ENCODE measurements around the gene KDSR. TPM values are rescaled to one million over a fixed set of nuclear protein-coding genes. Genes with fewer than 3 reads are reported as not detected.
"Not testable (repeated sequence)": the region's sequence is repeated elsewhere in the genome, so short reads cannot be mapped to it uniquely, and the experiment has no call there.

KDSR gene
- total RNA-seq, 1 donor from 2014 or later = 118 TPM

DNA sequence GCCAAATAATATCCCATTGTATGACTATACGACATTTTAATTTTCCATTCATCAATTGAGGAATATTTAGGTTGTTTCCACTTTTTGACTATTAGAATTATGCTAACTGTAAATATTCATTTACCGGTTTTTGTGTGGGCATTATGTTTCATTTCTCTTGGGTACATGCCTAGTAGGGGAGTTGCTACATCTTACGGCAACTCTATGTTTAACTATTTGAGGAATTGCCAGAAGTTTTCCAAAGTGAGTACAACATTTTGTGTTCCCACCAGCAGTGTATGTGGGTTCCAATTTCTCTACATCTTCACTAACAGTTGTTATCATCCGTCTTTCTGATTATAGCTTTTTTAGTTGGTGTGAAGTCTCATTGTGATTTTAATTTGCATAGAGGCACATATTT is 1.6 kb upstream of the KDSR start:
- intact Hi-C loops (cut with DNase I) = loop anchor here (10.0 kb wide), 1 partner anchor 46 kb away; no protein-coding TSS in a partner anchor
- DNase-seq (ENCODE audit: low spot score) = no peak
- no peak for ATAC-seq

GRCh38 chr18:63366213-63367052 is 573 bp downstream of the KDSR start:
- peak; percentile 67 for DNase-seq (ENCODE audit: low spot score)
- no peak for ATAC-seq
- intact Hi-C loops (cut with DNase I) = loop anchor here (10.0 kb wide), 1 partner anchor 48 kb away; no protein-coding TSS in a partner anchor

GRCh38 chr18:63365876-63366212 is 1.2 kb downstream of the KDSR start:
- ATAC-seq (no peak), DNase-seq (ENCODE audit: low spot score) (no peak)
- intact Hi-C loops (cut with DNase I) = loop anchor here (10.0 kb wide), 1 partner anchor 49 kb away; no protein-coding TSS in a partner anchor

GRCh38 chr18:63363951-63364350 is 3.1 kb downstream of the KDSR start:
- ATAC-seq = no peak
- intact Hi-C loops (cut with DNase I) = loop anchor here (10.0 kb wide), 1 partner anchor 51 kb away; no protein-coding TSS in a partner anchor
- no peak for DNase-seq (ENCODE audit: low spot score)

GRCh38 chr18:63363420-63363819 is 3.6 kb downstream of the KDSR start:
- ATAC-seq; DNase-seq (ENCODE audit: low spot score): not testable (repeated sequence)
- intact Hi-C loops (cut with DNase I) = loop anchor here (10.0 kb wide), 1 partner anchor 51 kb away; no protein-coding TSS in a partner anchor

GRCh38 chr18:63356272-63356896 is 10.6 kb downstream of the KDSR start:
- no peak for DNase-seq (ENCODE audit: low spot score)
- intact Hi-C loops (cut with DNase I) = no loop called here
- no peak for ATAC-seq

GRCh38 chr18:63350230-63350629 is 16.8 kb downstream of the KDSR start:
- intact Hi-C loops (cut with DNase I) = no loop called here
- ATAC-seq (no peak), DNase-seq (ENCODE audit: low spot score) (no peak)

DNA sequence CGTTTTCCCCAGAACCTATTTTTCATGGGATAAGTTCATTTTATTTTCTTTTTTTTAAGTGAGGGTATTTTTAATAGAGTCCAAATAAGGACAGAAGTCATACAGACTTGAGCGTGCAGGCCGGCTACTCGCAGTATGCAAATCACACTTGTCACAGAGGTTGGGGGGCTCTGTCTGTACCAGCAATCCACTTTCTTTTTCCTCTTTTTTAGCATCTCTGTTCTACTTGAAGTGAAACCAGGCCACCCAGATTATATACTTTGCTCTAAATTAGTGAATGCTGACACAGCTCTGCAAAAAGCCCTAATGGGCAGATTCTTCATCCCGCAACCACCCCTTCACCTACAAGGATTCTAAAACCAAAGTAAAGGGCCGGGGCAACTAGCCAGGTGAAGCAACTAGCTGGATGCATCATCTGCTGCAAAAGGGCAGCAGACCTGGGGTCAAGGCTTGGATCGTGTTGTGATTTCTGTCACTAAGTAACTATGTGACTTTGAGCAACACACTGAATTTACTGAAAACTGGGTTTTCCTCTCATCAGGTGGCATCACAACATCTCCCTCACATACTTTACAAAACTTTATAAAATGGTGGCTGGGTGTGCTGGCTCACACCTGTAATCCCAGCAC is 18.4 kb downstream of the KDSR start:
- DNase-seq (ENCODE audit: low spot score) = no peak
- intact Hi-C loops (cut with DNase I) = loop anchor here (10.0 kb wide), 1 partner anchor 344 kb away; no protein-coding TSS in a partner anchor
- ATAC-seq = no peak

DNA sequence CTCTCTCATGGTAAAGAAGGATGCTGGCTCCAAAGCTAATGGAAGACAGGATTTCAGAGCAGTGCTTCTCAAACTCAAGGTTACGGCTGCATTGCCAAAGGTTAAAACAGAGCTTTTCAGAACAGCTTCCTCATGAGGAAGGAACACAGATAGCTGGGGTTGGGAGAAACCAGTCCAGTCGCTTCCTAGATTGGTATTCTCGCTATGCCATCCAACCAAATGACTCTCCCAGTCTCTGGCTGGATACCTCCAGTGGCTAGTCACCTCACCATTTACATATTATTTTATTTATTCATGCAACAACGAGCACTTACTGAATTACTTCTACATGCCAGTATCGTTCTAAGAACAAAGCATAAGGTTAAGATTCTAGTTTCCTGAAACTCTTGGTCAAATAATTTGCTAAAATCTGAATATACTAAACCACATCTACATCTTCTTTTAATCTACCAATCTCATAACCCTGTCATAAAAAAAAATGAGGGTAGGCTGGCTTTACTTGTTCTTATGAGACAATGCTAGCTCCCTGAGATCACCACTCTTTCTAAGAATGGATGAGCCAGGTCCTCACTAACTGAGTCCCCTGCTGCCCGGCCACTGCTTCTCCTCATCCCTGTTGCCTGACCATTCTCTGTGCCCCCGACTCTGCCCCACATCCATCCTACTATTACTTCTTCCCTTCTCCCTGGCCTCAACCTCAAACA is 20.4 kb downstream of the KDSR start:
- ATAC-seq (no peak), DNase-seq (ENCODE audit: low spot score) (no peak)
- intact Hi-C loops (cut with DNase I) = loop anchor here (10.0 kb wide), 1 partner anchor 342 kb away; no protein-coding TSS in a partner anchor

GRCh38 chr18:63346031-63346430 is 21.0 kb downstream of the KDSR start:
- intact Hi-C loops (cut with DNase I) = loop anchor here (10.0 kb wide), 1 partner anchor 341 kb away; no protein-coding TSS in a partner anchor
- ATAC-seq (peak; percentile 42), DNase-seq (ENCODE audit: low spot score) (no peak)

DNA sequence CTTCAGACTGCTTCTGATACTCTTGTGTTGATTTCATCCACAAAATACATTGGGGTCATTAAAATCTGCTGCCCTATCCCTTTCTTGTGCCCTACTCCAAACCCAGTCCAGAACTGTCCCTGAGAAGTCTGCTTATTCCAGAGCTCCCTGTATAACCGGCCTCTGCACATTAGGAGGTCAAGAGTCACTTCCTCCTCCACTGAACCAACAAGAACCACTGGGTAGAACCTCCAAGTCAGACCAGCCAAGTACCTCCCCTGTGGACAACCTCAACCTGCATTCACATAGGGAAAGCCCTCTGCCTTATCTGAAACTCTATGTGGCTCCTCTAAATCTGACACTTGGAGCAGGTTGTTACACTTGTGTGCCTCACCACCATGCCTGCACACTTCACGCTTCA is 22.1 kb downstream of the KDSR start:
- intact Hi-C loops (cut with DNase I) = loop anchor here (10.0 kb wide), 1 partner anchor 340 kb away; no protein-coding TSS in a partner anchor
- no peak for ATAC-seq

GRCh38 chr18:63344263-63344662 is 22.7 kb downstream of the KDSR start:
- DNase-seq (ENCODE audit: low spot score) (no peak), ATAC-seq (no peak)
- intact Hi-C loops (cut with DNase I) = loop anchor here (10.0 kb wide), 1 partner anchor 339 kb away; no protein-coding TSS in a partner anchor

More for the DNA sequence above, 22.1 kb downstream of the KDSR start:
- no peak for DNase-seq (ENCODE audit: low spot score)

DNA sequence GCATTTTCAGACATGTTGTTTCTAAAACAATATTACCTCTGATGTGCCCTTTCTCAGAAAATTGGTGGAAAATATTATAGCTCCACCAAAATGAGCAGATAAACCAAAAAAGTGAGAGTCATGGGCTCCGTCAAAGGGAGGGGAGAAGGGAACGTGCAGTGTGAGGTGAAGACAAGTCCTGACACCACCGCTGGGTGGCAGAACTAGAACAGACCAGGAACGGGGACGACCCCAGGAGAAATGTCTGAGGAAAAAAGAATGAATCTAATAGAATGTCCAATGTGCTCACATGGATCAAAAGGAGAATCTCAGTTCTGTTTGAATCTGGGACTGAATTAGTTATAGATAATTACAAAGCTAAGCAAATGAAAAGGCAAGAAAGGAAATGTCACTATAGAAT is 24.8 kb downstream of the KDSR start:
- DNase-seq (ENCODE audit: low spot score) (no peak), ATAC-seq (peak; percentile 72)
- intact Hi-C loops (cut with DNase I) = loop anchor here (10.0 kb wide), 1 partner anchor 337 kb away; no protein-coding TSS in a partner anchor

GRCh38 chr18:63339920-63340484 is 27.0 kb downstream of the KDSR start:
- DNase-seq (ENCODE audit: low spot score) (no peak), ATAC-seq (no peak)
- intact Hi-C loops (cut with DNase I) = loop anchor here (10.0 kb wide), 1 partner anchor 335 kb away; no protein-coding TSS in a partner anchor

- intact Hi-C loops (cut with DNase I) = no loop called here
- peak; percentile 79 for ATAC-seq
- DNase-seq (ENCODE audit: low spot score) = no peak
Measured at GRCh38 chr18:63336366-63337099, 30.5 kb downstream of the KDSR start.

DNA sequence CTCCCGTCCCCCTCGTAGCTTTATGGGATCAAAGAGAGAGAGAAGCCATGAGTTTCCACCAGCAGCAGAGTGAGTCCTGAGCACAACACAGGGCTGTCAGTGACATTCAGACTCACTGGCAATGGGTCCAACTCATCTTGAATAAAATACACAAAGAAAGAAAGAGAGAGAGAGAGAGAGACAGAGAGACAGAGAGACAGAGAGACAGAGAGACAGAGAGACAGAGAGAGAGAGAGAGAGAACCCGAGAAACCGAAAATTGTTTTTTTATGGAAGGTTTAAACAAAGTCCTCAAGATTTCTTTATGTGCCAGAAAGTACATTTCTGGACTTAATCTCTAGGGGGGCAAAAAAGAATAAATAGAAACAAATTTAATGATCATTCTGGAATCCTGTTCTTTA is 35.9 kb downstream of the KDSR start:
- intact Hi-C loops (cut with DNase I) = no loop called here
- no peak for DNase-seq (ENCODE audit: low spot score)

DNA sequence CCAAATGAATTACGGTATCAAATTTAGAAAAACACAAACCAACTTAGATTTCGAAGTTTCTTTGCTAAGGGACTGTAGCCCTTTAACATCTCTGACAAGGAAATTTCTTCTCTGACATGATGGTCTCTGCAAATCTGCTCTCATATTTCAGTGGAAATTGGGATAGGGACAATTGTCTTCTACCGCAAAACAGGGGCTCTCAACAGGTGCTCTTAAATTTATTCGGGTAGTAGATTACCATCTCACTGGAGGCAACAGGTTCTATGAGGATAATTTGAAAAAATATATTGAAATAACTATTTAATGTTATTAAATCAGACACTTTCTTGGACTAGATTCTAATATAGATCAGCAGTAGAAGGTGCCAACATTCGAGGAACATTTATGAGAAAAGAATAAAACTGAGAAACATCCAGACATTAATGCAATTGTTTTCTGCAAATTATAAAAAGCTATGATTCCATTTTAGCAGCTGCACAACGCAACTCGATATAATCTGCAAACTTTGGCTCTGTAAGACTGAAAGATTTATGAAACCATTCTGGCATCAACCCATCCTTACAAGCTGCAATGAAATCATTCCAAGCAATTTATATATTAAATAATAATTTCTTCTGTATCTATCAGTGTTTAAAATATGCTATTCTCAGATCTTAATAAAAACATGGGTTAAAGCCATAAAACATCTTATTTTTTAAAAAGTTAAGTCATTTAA is 37.4 kb downstream of the KDSR start:
- ATAC-seq (no peak), DNase-seq (ENCODE audit: low spot score) (no peak)
- intact Hi-C loops (cut with DNase I) = no loop called here

More for the DNA sequence above, 35.9 kb downstream of the KDSR start:
- no peak for ATAC-seq

Data from sciatic nerve (tissue), 2 donors.